ENCODE results near the gene TPK1.

TPK1 gene

GRCh38 chr7:144606261-144606660 is 229.6 kb downstream of the TPK1 start:
- Histone ChIP-seq H3K27ac (ENCODE audit: low read depth, low read length) (no peak overlapping the region), H3K23ac (ENCODE audit: low read length) (no peak overlapping the region), H3K27me3 (ENCODE audit: insufficient read depth, low read length, poor library complexity) (peaks cover 1% of the 10 kb centered on the region), H3K4me1 (ENCODE audit: control insufficient read depth, low read depth, low read length) (no peaks in the 10 kb centered on the region), H4K8ac (ENCODE audit: low read depth, low read length) (no peak overlapping the region), H4K5ac (ENCODE audit: low read length) (no peak overlapping the region), H3K4me2 (ENCODE audit: low read length) (no peak overlapping the region), H3K9ac (ENCODE audit: low read length) (no peak overlapping the region), H2BK15ac (replicated peaks; ENCODE audit: low read depth) (no peak overlapping the region), H2BK120ac (ENCODE audit: low read depth, low read length) (no peak overlapping the region), H3K4ac (ENCODE audit: low read depth, low read length) (no peak overlapping the region), H3K36me3 (ENCODE audit: control insufficient read depth, insufficient read depth, low read length) (no peaks in the 10 kb centered on the region), H3K56ac (ENCODE audit: low read length) (no peak overlapping the region), H3K4me3 (ENCODE audit: low read length) (no peak overlapping the region), H2BK5ac (ENCODE audit: low read length) (no peak overlapping the region), H3K79me1 (ENCODE audit: low read length) (no peaks in the 10 kb centered on the region), H3K18ac (ENCODE audit: low read length) (no peak overlapping the region), H2AK5ac (ENCODE audit: low read length) (no peak overlapping the region), H3K79me2 (ENCODE audit: control insufficient read depth, insufficient read depth, low read length) (no peaks in the 10 kb centered on the region)
- WGBS (ENCODE audit: extremely low coverage, insufficient coverage, low lambda C conversion rate): no CpG with 5 or more reads among the region's 3 CpGs
- no peak for DNase-seq

DNA sequence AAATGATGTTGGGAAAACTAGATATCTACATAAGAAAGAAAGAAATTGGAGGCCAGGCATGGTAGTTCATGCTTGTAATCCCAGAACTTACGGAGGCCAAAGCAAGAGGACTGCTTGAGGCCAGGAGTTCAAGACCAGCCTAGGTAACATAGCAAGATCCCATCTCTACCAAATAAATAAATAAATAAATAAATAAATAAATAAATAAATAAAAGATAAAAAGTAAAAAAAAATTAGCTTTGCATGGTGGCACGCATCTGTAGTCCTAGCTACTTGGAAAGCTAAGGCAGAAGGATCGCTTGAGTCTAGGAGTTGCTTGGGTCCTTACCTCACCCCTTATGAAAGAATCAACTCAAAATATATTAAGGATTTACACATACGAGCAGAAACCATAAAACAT is 238.9 kb downstream of the TPK1 start:
- no peak overlapping the region for H3K4ac ChIP-seq (ENCODE audit: low read depth, low read length)
- no peaks in the 10 kb centered on the region for H3K27me3 ChIP-seq (ENCODE audit: insufficient read depth, low read length, poor library complexity)
- no peak overlapping the region for H4K5ac ChIP-seq (ENCODE audit: low read length)
- H2BK15ac ChIP-seq (replicated peaks; ENCODE audit: low read depth): no peak overlapping the region
- H3K18ac ChIP-seq (ENCODE audit: low read length): no peak overlapping the region
- H3K79me2 ChIP-seq (ENCODE audit: control insufficient read depth, insufficient read depth, low read length): no peaks in the 10 kb centered on the region
- no peak overlapping the region for H3K56ac ChIP-seq (ENCODE audit: low read length)
- H4K8ac ChIP-seq (ENCODE audit: low read depth, low read length): no peak overlapping the region
- WGBS (ENCODE audit: extremely low coverage, insufficient coverage, low lambda C conversion rate): no CpG with 5 or more reads among the region's 4 CpGs
- no peaks in the 10 kb centered on the region for H3K79me1 ChIP-seq (ENCODE audit: low read length)
- H2AK5ac ChIP-seq (ENCODE audit: low read length): no peak overlapping the region
- H3K36me3 ChIP-seq (ENCODE audit: control insufficient read depth, insufficient read depth, low read length): no peaks in the 10 kb centered on the region
- H3K4me1 ChIP-seq (ENCODE audit: control insufficient read depth, low read depth, low read length): no peaks in the 10 kb centered on the region
- H3K9ac ChIP-seq (ENCODE audit: low read length): no peak overlapping the region
- H3K4me2 ChIP-seq (ENCODE audit: low read length): no peak overlapping the region
- no peak overlapping the region for H2BK120ac ChIP-seq (ENCODE audit: low read depth, low read length)
- H3K4me3 ChIP-seq (ENCODE audit: low read length): no peak overlapping the region
- H3K27ac ChIP-seq (ENCODE audit: low read depth, low read length): no peak overlapping the region
- H2BK5ac ChIP-seq (ENCODE audit: low read length): no peak overlapping the region
- DNase-seq: no peak
- H3K23ac ChIP-seq (ENCODE audit: low read length): no peak overlapping the region

DNA sequence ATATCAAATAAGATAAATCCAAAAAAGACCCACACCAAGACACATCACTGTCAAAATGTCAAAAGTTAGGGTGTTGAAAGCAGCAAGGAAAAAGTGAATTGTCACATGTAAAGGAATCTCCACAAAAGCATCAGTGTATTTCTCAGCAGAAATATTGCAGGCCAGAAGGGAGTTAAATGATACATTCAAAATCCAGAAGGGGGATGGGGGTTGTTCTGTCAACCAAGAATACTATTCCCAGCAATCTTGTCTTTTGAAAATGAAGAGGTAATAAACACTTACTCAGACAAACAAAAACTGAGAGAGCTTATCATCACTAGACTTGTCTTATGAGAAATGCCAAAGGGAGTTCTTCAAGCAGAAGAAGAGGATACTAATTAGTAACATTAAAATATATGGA is 241.3 kb downstream of the TPK1 start:
- Histone ChIP-seq H4K5ac (ENCODE audit: low read length) (no peak overlapping the region), H3K79me1 (ENCODE audit: low read length) (no peaks in the 10 kb centered on the region), H2BK15ac (replicated peaks; ENCODE audit: low read depth) (no peak overlapping the region), H2AK5ac (ENCODE audit: low read length) (no peak overlapping the region), H3K56ac (ENCODE audit: low read length) (no peak overlapping the region), H4K8ac (ENCODE audit: low read depth, low read length) (no peak overlapping the region), H3K18ac (ENCODE audit: low read length) (no peak overlapping the region), H3K4me2 (ENCODE audit: low read length) (no peak overlapping the region), H3K79me2 (ENCODE audit: control insufficient read depth, insufficient read depth, low read length) (no peaks in the 10 kb centered on the region), H3K4me1 (ENCODE audit: control insufficient read depth, low read depth, low read length) (no peaks in the 10 kb centered on the region), H3K23ac (ENCODE audit: low read length) (no peak overlapping the region), H2BK120ac (ENCODE audit: low read depth, low read length) (no peak overlapping the region), H3K27ac (ENCODE audit: low read depth, low read length) (no peak overlapping the region), H3K9ac (ENCODE audit: low read length) (no peak overlapping the region), H3K4ac (ENCODE audit: low read depth, low read length) (no peak overlapping the region), H3K36me3 (ENCODE audit: control insufficient read depth, insufficient read depth, low read length) (no peaks in the 10 kb centered on the region), H3K4me3 (ENCODE audit: low read length) (no peak overlapping the region), H3K27me3 (ENCODE audit: insufficient read depth, low read length, poor library complexity) (no peaks in the 10 kb centered on the region), H2BK5ac (ENCODE audit: low read length) (no peak overlapping the region)
- no peak for DNase-seq

DNA sequence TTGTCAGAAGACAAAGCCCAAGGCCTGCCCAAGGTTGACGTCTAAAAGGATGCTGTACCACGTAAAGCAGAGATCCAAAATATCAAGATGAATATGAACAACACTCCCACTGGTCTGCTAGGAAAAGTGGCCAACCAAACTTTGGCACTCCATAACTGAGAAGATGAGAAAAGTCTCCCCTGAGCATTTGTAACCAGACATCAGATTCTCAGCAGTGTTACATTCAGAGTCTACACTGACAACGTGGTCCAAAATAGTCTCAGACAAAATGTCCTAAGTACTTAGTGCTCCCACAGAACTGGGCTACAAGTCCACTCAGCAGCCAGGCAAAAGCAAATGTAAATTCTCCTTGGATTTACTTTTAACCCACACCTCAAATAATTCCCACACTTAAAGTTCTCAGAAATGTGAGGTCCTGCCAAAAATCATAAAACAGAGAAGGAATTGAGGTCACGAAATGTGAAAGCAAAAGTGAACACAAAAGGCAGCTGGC is 247.2 kb downstream of the TPK1 start:
- Histone ChIP-seq H3K56ac (ENCODE audit: low read length) (no peak overlapping the region), H3K18ac (ENCODE audit: low read length) (no peak overlapping the region), H4K5ac (ENCODE audit: low read length) (no peak overlapping the region), H2BK120ac (ENCODE audit: low read depth, low read length) (no peak overlapping the region), H3K9ac (ENCODE audit: low read length) (no peak overlapping the region), H2AK5ac (ENCODE audit: low read length) (no peak overlapping the region), H4K8ac (ENCODE audit: low read depth, low read length) (no peak overlapping the region), H3K79me2 (ENCODE audit: control insufficient read depth, insufficient read depth, low read length) (no peaks in the 10 kb centered on the region), H3K4me3 (ENCODE audit: low read length) (no peak overlapping the region), H3K27me3 (ENCODE audit: insufficient read depth, low read length, poor library complexity) (no peaks in the 10 kb centered on the region), H3K4me2 (ENCODE audit: low read length) (no peak overlapping the region), H3K79me1 (ENCODE audit: low read length) (no peaks in the 10 kb centered on the region), H2BK15ac (replicated peaks; ENCODE audit: low read depth) (no peak overlapping the region), H3K36me3 (ENCODE audit: control insufficient read depth, insufficient read depth, low read length) (no peaks in the 10 kb centered on the region), H3K27ac (ENCODE audit: low read depth, low read length) (no peak overlapping the region), H2BK5ac (ENCODE audit: low read length) (no peak overlapping the region), H3K4me1 (ENCODE audit: control insufficient read depth, low read depth, low read length) (no peaks in the 10 kb centered on the region), H3K4ac (ENCODE audit: low read depth, low read length) (no peak overlapping the region), H3K23ac (ENCODE audit: low read length) (no peak overlapping the region)
- no peak for DNase-seq
- no CpG with 5 or more reads among the region's 4 CpGs for WGBS (ENCODE audit: extremely low coverage, insufficient coverage, low lambda C conversion rate)

GRCh38 chr7:144587701-144588100 is 248.2 kb downstream of the TPK1 start:
- H2BK120ac ChIP-seq (ENCODE audit: low read depth, low read length): no peak overlapping the region
- H3K79me2 ChIP-seq (ENCODE audit: control insufficient read depth, insufficient read depth, low read length): no peaks in the 10 kb centered on the region
- no peak overlapping the region for H2BK5ac ChIP-seq (ENCODE audit: low read length)
- no peaks in the 10 kb centered on the region for H3K79me1 ChIP-seq (ENCODE audit: low read length)
- no peak overlapping the region for H2AK5ac ChIP-seq (ENCODE audit: low read length)
- no peak overlapping the region for H2BK15ac ChIP-seq (replicated peaks; ENCODE audit: low read depth)
- no peak overlapping the region for H3K23ac ChIP-seq (ENCODE audit: low read length)
- no peaks in the 10 kb centered on the region for H3K36me3 ChIP-seq (ENCODE audit: control insufficient read depth, insufficient read depth, low read length)
- H3K56ac ChIP-seq (ENCODE audit: low read length): no peak overlapping the region
- no peaks in the 10 kb centered on the region for H3K27me3 ChIP-seq (ENCODE audit: insufficient read depth, low read length, poor library complexity)
- DNase-seq: no peak
- H4K5ac ChIP-seq (ENCODE audit: low read length): no peak overlapping the region
- no peak overlapping the region for H3K4ac ChIP-seq (ENCODE audit: low read depth, low read length)
- no peak overlapping the region for H4K8ac ChIP-seq (ENCODE audit: low read depth, low read length)
- no peak overlapping the region for H3K27ac ChIP-seq (ENCODE audit: low read depth, low read length)
- no peak overlapping the region for H3K4me3 ChIP-seq (ENCODE audit: low read length)
- no peak overlapping the region for H3K9ac ChIP-seq (ENCODE audit: low read length)
- H3K4me2 ChIP-seq (ENCODE audit: low read length): no peak overlapping the region
- H3K18ac ChIP-seq (ENCODE audit: low read length): no peak overlapping the region
- H3K4me1 ChIP-seq (ENCODE audit: control insufficient read depth, low read depth, low read length): no peaks in the 10 kb centered on the region
- no CpG with 5 or more reads among the region's 1 CpG for WGBS (ENCODE audit: extremely low coverage, insufficient coverage, low lambda C conversion rate)

DNA sequence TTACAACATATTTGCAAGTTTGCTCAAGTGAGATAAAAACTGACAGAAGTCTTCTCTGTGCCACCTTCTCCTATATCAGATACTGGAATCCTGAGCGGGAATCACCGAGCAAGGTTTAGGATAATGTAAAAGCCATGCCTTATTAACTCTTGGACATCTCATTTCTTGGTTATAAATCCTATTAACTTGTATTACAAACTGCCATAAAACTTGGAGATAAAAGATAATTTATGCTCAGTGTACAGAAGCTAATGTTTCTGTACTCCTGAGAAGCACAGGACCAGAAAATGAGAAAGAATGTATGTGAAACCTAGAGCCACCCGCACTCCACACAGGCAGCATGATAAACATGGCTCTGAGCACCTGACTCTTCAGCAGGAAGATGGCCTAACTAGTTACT is 251.1 kb downstream of the TPK1 start:
- no peaks in the 10 kb centered on the region for H3K79me1 ChIP-seq (ENCODE audit: low read length)
- no peak overlapping the region for H3K23ac ChIP-seq (ENCODE audit: low read length)
- H3K4me3 ChIP-seq (ENCODE audit: low read length): no peak overlapping the region
- no peaks in the 10 kb centered on the region for H3K79me2 ChIP-seq (ENCODE audit: control insufficient read depth, insufficient read depth, low read length)
- H4K8ac ChIP-seq (ENCODE audit: low read depth, low read length): no peak overlapping the region
- no peak overlapping the region for H2BK5ac ChIP-seq (ENCODE audit: low read length)
- no peak overlapping the region for H2BK15ac ChIP-seq (replicated peaks; ENCODE audit: low read depth)
- no peak overlapping the region for H3K18ac ChIP-seq (ENCODE audit: low read length)
- H3K4me2 ChIP-seq (ENCODE audit: low read length): no peak overlapping the region
- H3K56ac ChIP-seq (ENCODE audit: low read length): no peak overlapping the region
- H4K5ac ChIP-seq (ENCODE audit: low read length): no peak overlapping the region
- no CpG with 5 or more reads among the region's 3 CpGs for WGBS (ENCODE audit: extremely low coverage, insufficient coverage, low lambda C conversion rate)
- no peak for DNase-seq
- H2BK120ac ChIP-seq (ENCODE audit: low read depth, low read length): no peak overlapping the region
- no peaks in the 10 kb centered on the region for H3K4me1 ChIP-seq (ENCODE audit: control insufficient read depth, low read depth, low read length)
- no peak overlapping the region for H3K9ac ChIP-seq (ENCODE audit: low read length)
- no peaks in the 10 kb centered on the region for H3K27me3 ChIP-seq (ENCODE audit: insufficient read depth, low read length, poor library complexity)
- no peak overlapping the region for H2AK5ac ChIP-seq (ENCODE audit: low read length)
- no peaks in the 10 kb centered on the region for H3K36me3 ChIP-seq (ENCODE audit: control insufficient read depth, insufficient read depth, low read length)
- no peak overlapping the region for H3K27ac ChIP-seq (ENCODE audit: low read depth, low read length)
- H3K4ac ChIP-seq (ENCODE audit: low read depth, low read length): no peak overlapping the region

Measured in mesendoderm (in vitro differentiated cells).